ENCODE measurements around the gene RIC1.

GRCh38 chr9:5813824-5814223 lies 184.9 kb downstream of the RIC1 start:
- TF ChIP-seq POLR2A (IDR thresholded peaks at IDR 0.05) (no peak), POLR2AphosphoS5 (IDR thresholded peaks at IDR 0.05) (no peak)

All from breast epithelium (tissue), 3 donors.